Measurements from ENCODE around the gene TOMM70. TPM values are rescaled to one million over a fixed set of nuclear protein-coding genes. Genes with fewer than 3 reads are reported as not detected.

Gene TOMM70
- total and polyA plus RNA-seq, 2 of the 13 experiments (the other 11 are each of a cell fraction or from before 2014, with no cell fraction given) = 27.0 to 77.2 TPM

DNA sequence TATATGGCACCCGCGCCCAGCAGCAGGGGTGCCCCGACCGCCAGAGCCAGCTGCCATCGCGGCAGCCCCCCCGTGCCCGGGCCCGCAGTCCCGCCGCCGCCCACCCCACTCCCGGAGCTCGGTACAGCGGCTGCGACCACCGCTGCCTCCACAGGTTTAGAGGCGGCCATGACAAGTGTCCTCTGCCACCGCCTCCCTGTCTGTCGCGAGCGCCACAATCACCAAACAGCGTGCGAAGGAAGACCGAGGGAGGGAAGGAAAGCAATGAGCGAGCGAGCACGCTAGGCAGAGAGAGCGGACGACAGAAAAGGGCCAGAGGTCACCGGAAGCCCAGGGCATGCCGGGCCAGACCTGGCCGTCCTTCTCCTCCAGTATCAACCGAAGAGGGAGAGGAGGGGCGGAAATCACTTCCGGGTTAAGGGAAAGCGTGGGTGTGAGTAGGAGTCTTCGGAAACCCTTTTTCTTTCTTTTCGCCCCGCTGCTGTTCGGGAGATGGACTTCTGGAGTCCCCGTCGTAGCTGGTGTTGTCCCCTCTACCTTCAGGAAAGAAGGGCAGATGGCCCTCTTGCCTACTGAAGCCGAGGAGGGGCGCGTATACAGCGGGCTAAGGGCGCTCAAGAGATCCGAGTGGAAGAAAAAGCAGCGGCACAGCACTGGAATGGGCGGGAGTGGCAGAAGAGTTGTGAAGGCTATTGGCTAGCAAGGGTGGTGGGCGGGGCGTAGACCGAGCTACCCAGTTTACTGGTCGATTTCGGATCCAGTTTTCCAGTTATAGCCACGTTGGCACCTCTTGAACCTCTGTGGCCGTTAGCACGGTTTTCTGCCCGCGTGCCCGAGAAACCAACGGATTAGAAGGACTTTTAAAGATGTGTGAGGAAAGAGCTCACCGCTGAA, at the start of gene TOMM70, which contains the start of gene LNP1 (continued):
- peak; percentile 52; the same call in 1 of the 2 replicates for TF ChIP-seq KDM3A (CRISPR knock-in tag; IDR thresholded peaks at IDR 0.05; ENCODE audit: low read depth)
- peak; percentile 79 for TF ChIP-seq ZMYM4 (CRISPR knock-in tag; IDR thresholded peaks at IDR 0.05)
- TF ChIP-seq YY1 (IDR thresholded peaks at IDR 0.05; ENCODE audit: insufficient read depth, insufficient replicate concordance, low read depth, low read length) = peak; percentile 47
- no peak for TF ChIP-seq ZNF598 (CRISPR knock-in tag; IDR thresholded peaks at IDR 0.05; ENCODE audit: borderline replicate concordance)
- TF ChIP-seq, protein P1, sequence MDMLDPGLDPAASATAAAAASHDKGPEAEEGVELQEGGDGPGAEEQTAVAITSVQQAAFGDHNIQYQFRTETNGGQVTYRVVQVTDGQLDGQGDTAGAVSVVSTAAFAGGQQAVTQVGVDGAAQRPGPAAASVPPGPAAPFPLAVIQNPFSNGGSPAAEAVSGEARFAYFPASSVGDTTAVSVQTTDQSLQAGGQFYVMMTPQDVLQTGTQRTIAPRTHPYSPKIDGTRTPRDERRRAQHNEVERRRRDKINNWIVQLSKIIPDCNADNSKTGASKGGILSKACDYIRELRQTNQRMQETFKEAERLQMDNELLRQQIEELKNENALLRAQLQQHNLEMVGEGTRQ (IDR thresholded peaks at IDR 0.05; ENCODE audit: low read depth, low read length) = no peak
- TF ChIP-seq, protein P1 (CRISPR knock-in tag; IDR thresholded peaks at IDR 0.05; ENCODE audit: borderline replicate concordance) = no peak; the same call in 1 of the 2 replicates
- TF ChIP-seq FOSL2 (CRISPR knock-in tag; IDR thresholded peaks at IDR 0.05) = peak; percentile 3; the same call in 1 of the 2 replicates
- peak; percentile 87 for TF ChIP-seq PHF21A (CRISPR knock-in tag; IDR thresholded peaks at IDR 0.05)
- TF ChIP-seq RELA (CRISPR knock-in tag; IDR thresholded peaks at IDR 0.05) = no peak; the same call in 1 of the 2 replicates
- TF ChIP-seq, protein P2, sequence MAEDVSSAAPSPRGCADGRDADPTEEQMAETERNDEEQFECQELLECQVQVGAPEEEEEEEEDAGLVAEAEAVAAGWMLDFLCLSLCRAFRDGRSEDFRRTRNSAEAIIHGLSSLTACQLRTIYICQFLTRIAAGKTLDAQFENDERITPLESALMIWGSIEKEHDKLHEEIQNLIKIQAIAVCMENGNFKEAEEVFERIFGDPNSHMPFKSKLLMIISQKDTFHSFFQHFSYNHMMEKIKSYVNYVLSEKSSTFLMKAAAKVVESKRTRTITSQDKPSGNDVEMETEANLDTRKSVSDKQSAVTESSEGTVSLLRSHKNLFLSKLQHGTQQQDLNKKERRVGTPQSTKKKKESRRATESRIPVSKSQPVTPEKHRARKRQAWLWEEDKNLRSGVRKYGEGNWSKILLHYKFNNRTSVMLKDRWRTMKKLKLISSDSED (CRISPR knock-in tag; IDR thresholded peaks at IDR 0.05) = no peak
- TF ChIP-seq ZEB1 (IDR thresholded peaks at IDR 0.05; ENCODE audit: insufficient replicate concordance, low read depth) = peak; percentile 14
- TF ChIP-seq ZBTB21 (CRISPR knock-in tag; IDR thresholded peaks at IDR 0.05) = no peak
- TF ChIP-seq ZNF660 (CRISPR knock-in tag; IDR thresholded peaks at IDR 0.05; ENCODE audit: borderline replicate concordance, low read depth) = no peak
- TF ChIP-seq ZNF530 (CRISPR knock-in tag; IDR thresholded peaks at IDR 0.05; ENCODE audit: low read depth) = no peak
- no peak for TF ChIP-seq ZNF549 (CRISPR knock-in tag; IDR thresholded peaks at IDR 0.05)
- no peak for TF ChIP-seq FOXA1 (IDR thresholded peaks at IDR 0.05)
- peak; percentile 3; the same call in 1 of the 2 replicates for TF ChIP-seq FOXA1 (CRISPR knock-in tag; IDR thresholded peaks at IDR 0.05)
- TF ChIP-seq, protein P3, sequence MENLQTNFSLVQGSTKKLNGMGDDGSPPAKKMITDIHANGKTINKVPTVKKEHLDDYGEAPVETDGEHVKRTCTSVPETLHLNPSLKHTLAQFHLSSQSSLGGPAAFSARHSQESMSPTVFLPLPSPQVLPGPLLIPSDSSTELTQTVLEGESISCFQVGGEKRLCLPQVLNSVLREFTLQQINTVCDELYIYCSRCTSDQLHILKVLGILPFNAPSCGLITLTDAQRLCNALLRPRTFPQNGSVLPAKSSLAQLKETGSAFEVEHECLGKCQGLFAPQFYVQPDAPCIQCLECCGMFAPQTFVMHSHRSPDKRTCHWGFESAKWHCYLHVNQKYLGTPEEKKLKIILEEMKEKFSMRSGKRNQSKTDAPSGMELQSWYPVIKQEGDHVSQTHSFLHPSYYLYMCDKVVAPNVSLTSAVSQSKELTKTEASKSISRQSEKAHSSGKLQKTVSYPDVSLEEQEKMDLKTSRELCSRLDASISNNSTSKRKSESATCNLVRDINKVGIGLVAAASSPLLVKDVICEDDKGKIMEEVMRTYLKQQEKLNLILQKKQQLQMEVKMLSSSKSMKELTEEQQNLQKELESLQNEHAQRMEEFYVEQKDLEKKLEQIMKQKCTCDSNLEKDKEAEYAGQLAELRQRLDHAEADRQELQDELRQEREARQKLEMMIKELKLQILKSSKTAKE (CRISPR knock-in tag; IDR thresholded peaks at IDR 0.05; ENCODE audit: borderline replicate concordance) = no peak; the same call in 1 of the 2 replicates
- TF ChIP-seq ZNF839 (CRISPR knock-in tag; IDR thresholded peaks at IDR 0.05; ENCODE audit: borderline replicate concordance) = no peak
- TF ChIP-seq TOE1 (CRISPR knock-in tag; IDR thresholded peaks at IDR 0.05) = no peak; the same call in 1 of the 2 replicates
- peak; percentile 13; the same call in 1 of the 2 replicates for TF ChIP-seq ZNF136 (CRISPR knock-in tag; IDR thresholded peaks at IDR 0.05; ENCODE audit: low read depth)
- TF ChIP-seq CEBPG (CRISPR knock-in tag; IDR thresholded peaks at IDR 0.05) = 0 out of 2 replicates have a peak, but pooled peaks have one; percentile 7
- peak; percentile 53; the same call in 1 of the 2 replicates for TF ChIP-seq CBX5 (CRISPR knock-in tag; IDR thresholded peaks at IDR 0.05; ENCODE audit: borderline replicate concordance)
- TF ChIP-seq ZFP37 (CRISPR knock-in tag; IDR thresholded peaks at IDR 0.05; ENCODE audit: borderline replicate concordance) = no peak; the same call in 1 of the 2 replicates
- peak; percentile 57; the same call in 1 of the 2 replicates for TF ChIP-seq ZNF788 (CRISPR knock-in tag; IDR thresholded peaks at IDR 0.05; ENCODE audit: borderline replicate concordance)
